WTC11 (cell line): Measurements from ENCODE around the gene RAP2A.

Experiments used
- CBFB ChIP-seq: sonication (generic); formaldehyde crosslinking; IDR thresholded peaks from 2 replicates; pipeline ENCODE4 v1.8.1; 2022; ENCODE audit warnings: mild to moderate bottlenecking, low read depth, missing genetic modification reagents
- SP1 ChIP-seq: sonication (generic); formaldehyde crosslinking; conservative IDR thresholded peaks from 2 replicates; pipeline ENCODE4 v1.8.1; 2022; ENCODE audit warnings: missing genetic modification reagents
- TCF7 ChIP-seq: sonication (generic); formaldehyde crosslinking; IDR thresholded peaks from 2 replicates; pipeline ENCODE4 v1.8.0; 2022; ENCODE audit warnings: mild to moderate bottlenecking, low read depth, missing genetic modification reagents, moderate library complexity
- TF ChIP-seq, protein P1 (sequence below): fragments of 200-600 bp; IDR thresholded peaks from 2 replicates; pipeline ENCODE4 v1.8.0; 2022; ENCODE audit warnings: antibody characterized with exemption

GRCh38 chr13:97497400-97497799, 63.4 kb downstream of the RAP2A start:
- TF ChIP-seq, protein P1, sequence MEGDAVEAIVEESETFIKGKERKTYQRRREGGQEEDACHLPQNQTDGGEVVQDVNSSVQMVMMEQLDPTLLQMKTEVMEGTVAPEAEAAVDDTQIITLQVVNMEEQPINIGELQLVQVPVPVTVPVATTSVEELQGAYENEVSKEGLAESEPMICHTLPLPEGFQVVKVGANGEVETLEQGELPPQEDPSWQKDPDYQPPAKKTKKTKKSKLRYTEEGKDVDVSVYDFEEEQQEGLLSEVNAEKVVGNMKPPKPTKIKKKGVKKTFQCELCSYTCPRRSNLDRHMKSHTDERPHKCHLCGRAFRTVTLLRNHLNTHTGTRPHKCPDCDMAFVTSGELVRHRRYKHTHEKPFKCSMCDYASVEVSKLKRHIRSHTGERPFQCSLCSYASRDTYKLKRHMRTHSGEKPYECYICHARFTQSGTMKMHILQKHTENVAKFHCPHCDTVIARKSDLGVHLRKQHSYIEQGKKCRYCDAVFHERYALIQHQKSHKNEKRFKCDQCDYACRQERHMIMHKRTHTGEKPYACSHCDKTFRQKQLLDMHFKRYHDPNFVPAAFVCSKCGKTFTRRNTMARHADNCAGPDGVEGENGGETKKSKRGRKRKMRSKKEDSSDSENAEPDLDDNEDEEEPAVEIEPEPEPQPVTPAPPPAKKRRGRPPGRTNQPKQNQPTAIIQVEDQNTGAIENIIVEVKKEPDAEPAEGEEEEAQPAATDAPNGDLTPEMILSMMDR: no peak
- TF ChIP-seq TCF7: no peak
- TF ChIP-seq CBFB: no peak
- TF ChIP-seq SP1: no peak
